GM12878 (cell line): ENCODE results near the gene RTEL1. TPM values are rescaled to one million over a fixed set of nuclear protein-coding genes. Genes with fewer than 3 reads are reported as not detected.

Source experiments
- ATAC-seq: fragments of 200-7000 bp; cut with Tn5 transposase; 3 replicates; pipeline ENCODE4 v1.9.1; 2020; ENCODE audit warnings: mild to moderate bottlenecking, moderate library complexity
- BruUV-seq: library from RNA; stranded (reverse); fragments of 400-500 nt; replicated peaks from 2 replicates; lab custom pipeline; 2021; lab: Mats Ljungman, UMichigan
- CTCF ChIA-PET: fragments of 300-600 bp; sonication (Branson Sonifier 250); formaldehyde crosslinking; extraction: SDS; loops from one replicate; lab custom pipeline; 2021; ENCODE audit warnings: inconsistent platforms; lab: Yijun Ruan, JAX
- POLR2A ChIA-PET: fragments of 350-600 bp; formaldehyde crosslinking; extraction: SDS; loops from one replicate; lab custom pipeline; 2021; ENCODE audit warnings: inconsistent platforms; lab: Charles Lee
- RAD21 ChIA-PET: fragments of 300-600 bp; sonication (Branson Sonifier 250); formaldehyde crosslinking; loops from one replicate; lab custom pipeline; 2023; ENCODE audit warnings: antibody characterized with exemption; ENCODE audit not compliant: unreplicated experiment; lab: Charles Lee
- SMC1A ChIA-PET: fragments of 300-600 bp; sonication (Branson Sonifier 250); formaldehyde crosslinking; loops from one replicate; lab custom pipeline; 2023; ENCODE audit not compliant: unreplicated experiment, uncharacterized antibody; lab: Charles Lee
- DNase-seq: peaks from one replicate; pipeline ENCODE4 v3.0.0-alpha.2; 2011; ENCODE audit warnings: low read depth, low spot score
- FAIRE-seq: peaks from 3 replicates; lab custom pipeline; 2011; peaks lifted over from hg19 to GRCh38; lab: Jason Lieb, UNC
- H2AFZ ChIP-seq: 2 replicates; pipeline ENCODE4 v1.6.0; 2011; ENCODE audit warnings: low read depth, low read length, control low read depth; ENCODE audit not compliant: control insufficient read depth
- H3K27ac ChIP-seq: 2 replicates; pipeline ENCODE4 v1.5.1; 2011; ENCODE audit warnings: control low read depth; ENCODE audit not compliant: control insufficient read depth, insufficient read depth
- H3K27me3 ChIP-seq, 2 experiments: replicated peaks in 1 of 2; 2 replicates each; pipeline versions ENCODE4 v1.6.0 to v1.6.1; 2011; ENCODE audit warnings: low read length in 1 of 2; ENCODE audit not compliant: control insufficient read depth in 2 of 2, insufficient read depth in 2 of 2
- H3K36me3 ChIP-seq, 2 experiments: 2 replicates each; pipeline ENCODE4 v1.5.1; 2011; ENCODE audit warnings: low read length in 1 of 2; ENCODE audit not compliant: control insufficient read depth in 2 of 2, insufficient read depth in 2 of 2
- H3K4me1 ChIP-seq: 2 replicates; pipeline ENCODE4 v1.6.1; 2011; ENCODE audit warnings: mild to moderate bottlenecking, low read length, moderate library complexity, mixed read lengths; ENCODE audit not compliant: control insufficient read depth, insufficient read depth
- H3K4me2 ChIP-seq: 2 replicates; pipeline ENCODE4 v1.6.0; 2011; ENCODE audit warnings: control low read depth; ENCODE audit not compliant: control insufficient read depth, insufficient read depth
- H3K4me3 ChIP-seq: fragments of 200-600 bp; sonication (generic); 2 replicates; pipeline ENCODE4 v1.5.1; 2016
- H3K79me2 ChIP-seq: 2 replicates; pipeline ENCODE4 v1.6.0; 2011; ENCODE audit warnings: low read length; ENCODE audit not compliant: control insufficient read depth, insufficient read depth
- H3K9ac ChIP-seq: 2 replicates; pipeline ENCODE4 v1.8.0; 2011; ENCODE audit warnings: low read length, control low read depth, mixed read lengths; ENCODE audit not compliant: control insufficient read depth, insufficient read depth
- H3K9me3 ChIP-seq: replicated peaks from 3 replicates; pipeline ENCODE4 v1.5.1; 2011; ENCODE audit warnings: mild to moderate bottlenecking, low read length; ENCODE audit not compliant: control insufficient read depth, insufficient read depth
- H4K20me1 ChIP-seq: 2 replicates; pipeline ENCODE4 v1.6.0; 2011; ENCODE audit not compliant: control insufficient read depth, insufficient read depth
- BCL11A ChIP-seq: IDR thresholded peaks from 2 replicates; pipeline ENCODE4 v1.6.1; 2011; ENCODE audit warnings: low read depth, low read length
- CEBPZ ChIP-seq: fragments of 150-350 bp; IDR thresholded peaks from 2 replicates; pipeline ENCODE4 v1.6.1; 2016; ENCODE audit warnings: low read depth, low read length
- EED ChIP-seq: sonication (generic); IDR thresholded peaks from 2 replicates; pipeline ENCODE4 v1.6.1; 2016; ENCODE audit warnings: antibody characterized with exemption, low read depth
- IRF3 ChIP-seq: fragments of 450-650 bp; IDR thresholded peaks from 2 replicates; pipeline ENCODE4 v1.6.1; 2014; ENCODE audit warnings: mild to moderate bottlenecking
- KLF5 ChIP-seq: fragments of 450-650 bp; IDR thresholded peaks from 2 replicates; pipeline ENCODE4 v1.6.1; 2014; ENCODE audit warnings: mild to moderate bottlenecking; ENCODE audit not compliant: partially characterized antibody
- NFIC ChIP-seq: IDR thresholded peaks from 2 replicates; pipeline ENCODE4 v1.6.1; 2012; ENCODE audit warnings: low read depth, mild to moderate bottlenecking, inconsistent platforms, low read length, moderate library complexity
- REST ChIP-seq: IDR thresholded peaks from 2 replicates; pipeline ENCODE4 v1.6.1; 2012; ENCODE audit warnings: mild to moderate bottlenecking, low read depth, low read length
- ZBTB11 ChIP-seq: fragments of 450-650 bp; formaldehyde crosslinking; IDR thresholded peaks from 2 replicates; pipeline ENCODE4 v1.5.0; 2022; ENCODE audit warnings: mild to moderate bottlenecking, missing genetic modification characterization
- WGBS: methylation state at CpG from one replicate; pipeline ENCODE4 v1.1.6; 2016; ENCODE audit warnings: low lambda C conversion rate; ENCODE audit not compliant: insufficient replicate concordance, insufficient coverage; ENCODE audit errors: missing lambda C conversion rate; 5-methylcytosine and 5-hydroxymethylcytosine counted together
- in situ Hi-C: fragments of 300-500 bp; cut with MboI; formaldehyde crosslinking; loops from 9 replicates; pipeline ENCODE4 v1.14.3; 2018; ENCODE audit warnings: mixed read lengths
- intact Hi-C: fragments of 100-400 bp; cut with micrococcal nuclease; formaldehyde crosslinking; loops from one replicate; pipeline ENCODE4 v1.14.2; 2022; ENCODE audit not compliant: unreplicated experiment
- polyA plus RNA-seq, 11 experiments: library from polyadenylated mRNA; depleted of rRNA in 4 of 11; unstranded in 6 of 11; stranded (reverse) in 5 of 11; fragments of >200 nt; fragmentation: Nextera tagmentation in 4 of 11; fragmentation: Illumina TruSeq in 1 of 11; extraction: Ambion mirVana in 4 of 11; extraction: Trizol in 1 of 11; gene quantifications; 1 replicate in 1 of 11; 2 replicates in 10 of 11; pipeline versions ENCODE4 v1.2.1 to v1.2.3, GENCODE V29; 2011 to 2016; ENCODE audit warnings: inconsistent platforms in 2 of 11, missing spikeins in 2 of 11, low read depth in 1 of 11
- total RNA-seq, 4 experiments: library from RNA; depleted of rRNA in 3 of 4; stranded (reverse); fragments of >200 nt in 3 of 4; fragmentation: Illumina TruSeq in 1 of 4; extraction: Trizol in 1 of 4; gene quantifications; 2 replicates each; pipeline versions ENCODE4 v1.2.1 to v1.2.3, GENCODE V29; 2013 to 2021

Gene RTEL1
- total and polyA plus RNA-seq, 10 of the 15 experiments (the other 5 are each of a cell fraction or from before 2014, with no cell fraction given), result 0.40 to 37.2 (median 15.6) TPM; not detected in 1

GRCh38 chr20:63619086-63619485, 39.0 kb upstream of the RTEL1 start (continued):
- TF ChIP-seq CEBPZ, result no peak
- TF ChIP-seq KLF5, result no peak
- no peak for TF ChIP-seq NFIC
- no peak for TF ChIP-seq BCL11A
- no peak for TF ChIP-seq IRF3

GRCh38 chr20:63619505-63619904, 38.6 kb upstream of the RTEL1 start:
- ChIA-PET POLR2A (no interaction called here), CTCF (no interaction called here), RAD21 (no interaction called here), SMC1A (no interaction called here)
- Histone ChIP-seq H2AFZ (no peak overlapping the region), H3K4me1 (peaks cover 7% of the 10 kb centered on the region), H3K9ac (no peak overlapping the region), H3K36me3 (peaks cover 12 to 13% of the 10 kb centered on the region in 2 experiments), H3K4me2 (no peak overlapping the region), H3K4me3 (no peak overlapping the region), H3K27ac (no peak overlapping the region), H3K27me3 (no peaks in the 10 kb centered on the region), H4K20me1 (no peaks in the 10 kb centered on the region), H3K9me3 (no peaks in the 10 kb centered on the region), H3K79me2 (peaks cover 25% of the 10 kb centered on the region)
- WGBS, result 81% methylated on average over 13 of the region's 13 CpGs
- DNase-seq (no peak), ATAC-seq (no peak), FAIRE-seq (no peak)
- TF ChIP-seq EED (0 out of 2 replicates have a peak, but pooled peaks have one; percentile 26), REST (no peak), ZBTB11 (no peak)
- in situ Hi-C loops, result no loop called here
- intact Hi-C loops, result no loop called here
- no TSS peak for BruUV-seq
